ENCODE results near the gene SFRP2. TPM values are rescaled to one million over a fixed set of nuclear protein-coding genes. Genes with fewer than 3 reads are reported as not detected.

SFRP2 gene
- total RNA-seq, 1 experiment from 2014 or later: 0.26 TPM

- in situ Hi-C loops (cut with HindIII; ENCODE audit: low pct_unique_long_range_greater_than_20kb, low sequenced_read_pairs) (no loop called here), intact Hi-C loops (cut with micrococcal nuclease; ENCODE audit: unreplicated experiment) (no loop called here)
- Histone ChIP-seq H3K27me3 (ENCODE audit: control insufficient read depth, insufficient read depth, low read length) (no peaks in the 10 kb centered on the region), H3K4me1 (ENCODE audit: control insufficient read depth, insufficient read depth, low read length) (no peaks in the 10 kb centered on the region), H3K27ac (ENCODE audit: low read length) (no peak overlapping the region), H3K9me3 (ENCODE audit: control insufficient read depth, insufficient read depth, low read depth, low read length) (no peaks in the 10 kb centered on the region), H3K4me3 (ENCODE audit: low read depth in 2 of 2, low read length in 2 of 2) (no peak overlapping the region), H3K36me3 (ENCODE audit: control insufficient read depth, insufficient read depth, low read length) (no peaks in the 10 kb centered on the region; the same call in 1 of the 2 replicates)
- TF ChIP-seq CTCF (IDR thresholded peaks at IDR 0.05) (no peak), TCF7L2 (IDR thresholded peaks at IDR 0.05; ENCODE audit: low read depth, low read length) (no peak), POLR2AphosphoS5 (IDR thresholded peaks at IDR 0.05; ENCODE audit: low read depth, low read length) (no peak), REST (IDR thresholded peaks at IDR 0.05; ENCODE audit: insufficient read depth in 1 of 2, low read depth in 2 of 2, low read length in 1 of 2) (no peak), SIN3A (IDR thresholded peaks at IDR 0.05; ENCODE audit: borderline replicate concordance, insufficient read depth, low read depth, low read length) (no peak)
- no TSS peak for BruUV-seq (replicated peaks)
- DNase-seq (ENCODE audit: low read depth, low spot score) (no peak), ATAC-seq (no peak)
- ChIA-PET CTCF (interaction anchor here (0.6 kb wide), 1 partner anchor 23 kb away, joined by 3 read pairs; no protein-coding TSS in a partner anchor), POLR2A (no interaction called here)
Measured at GRCh38 chr4:153780876-153781275, 8.0 kb downstream of the SFRP2 start.

GRCh38 chr4:153780221-153780620 lies 8.7 kb downstream of the SFRP2 start:
- H3K9me3 ChIP-seq (ENCODE audit: control insufficient read depth, insufficient read depth, low read depth, low read length): no peaks in the 10 kb centered on the region
- in situ Hi-C loops (cut with HindIII; ENCODE audit: low pct_unique_long_range_greater_than_20kb, low sequenced_read_pairs): no loop called here
- no peak for DNase-seq (ENCODE audit: low read depth, low spot score)
- no peaks in the 10 kb centered on the region for H3K27me3 ChIP-seq (ENCODE audit: control insufficient read depth, insufficient read depth, low read length)
- ATAC-seq: no peak
- H3K27ac ChIP-seq (ENCODE audit: low read length): no peak overlapping the region
- no peaks in the 10 kb centered on the region for H3K4me1 ChIP-seq (ENCODE audit: control insufficient read depth, insufficient read depth, low read length)
- intact Hi-C loops (cut with micrococcal nuclease; ENCODE audit: unreplicated experiment): no loop called here
- no TSS peak for BruUV-seq (replicated peaks)
- no peak overlapping the region for H3K4me3 ChIP-seq (ENCODE audit: low read depth in 2 of 2, low read length in 2 of 2)
- no peaks in the 10 kb centered on the region; the same call in 1 of the 2 replicates for H3K36me3 ChIP-seq (ENCODE audit: control insufficient read depth, insufficient read depth, low read length)
- ChIA-PET CTCF (interaction anchor here (0.6 kb wide), 2 partner anchors 11 to 24 kb away, joined by 3 to 8 read pairs; no protein-coding TSS in a partner anchor), POLR2A (no interaction called here)
- no peak for TF ChIP-seq CTCF (IDR thresholded peaks at IDR 0.05)
- TF ChIP-seq TCF7L2 (IDR thresholded peaks at IDR 0.05; ENCODE audit: low read depth, low read length): no peak
- no peak for TF ChIP-seq SIN3A (IDR thresholded peaks at IDR 0.05; ENCODE audit: borderline replicate concordance, insufficient read depth, low read depth, low read length)
- no peak for TF ChIP-seq REST (IDR thresholded peaks at IDR 0.05; ENCODE audit: insufficient read depth in 1 of 2, low read depth in 2 of 2, low read length in 1 of 2)
- no peak for TF ChIP-seq POLR2AphosphoS5 (IDR thresholded peaks at IDR 0.05; ENCODE audit: low read depth, low read length)
